Heart left ventricle (tissue), 13 donors: ENCODE measurements around the gene ATAD3B.

Experiments used
- POLR2A ChIP-seq, 2 donors: fragments of 450-650 bp; IDR thresholded peaks; one replicate each; pipeline ENCODE4 v1.6.1; 2017; ENCODE audit warnings: antibody characterized with exemption in 2 of 2, mild to moderate bottlenecking in 2 of 2, moderate library complexity in 2 of 2
- TF ChIP-seq, protein P1 (sequence below), 12 donors: fragments of 200-600 bp; sonication (generic) in 4 of 12; IDR thresholded peaks; one replicate each; pipeline versions ENCODE4 v1.5.0 to v1.8.0; 2018 to 2022; ENCODE audit warnings: antibody characterized with exemption in 12 of 12, mild to moderate bottlenecking in 5 of 12
- donor health status: ischemic (EF 13 %, LVEDD 7.1; RV severe dilation, severe dysfunction).
- donor health status: DM: no; HTN: yes; CAD: no.
- donor health status: DM: no; HTN: no; CAD: no.
- donor health status: ischemic (EF 25% LVEDD 6.9; RV normal size, moderate dysfunction).
- donor health status: ischemic (EF 25% LVEDD 5.7; RV mildly dilated, moderate dysfunction).
- donor health status: ischemic (EF 35%, LVEDD 5.7; RV mildly dilated, moderate dysfunction).
- donor health status: nonischemic (EF 11% LVEDD 7.7; RV severe dilation, severe dysfunction).
- donor health status: DM: yes; HTN: yes; CAD: no.
- donor health status: PGD.
- donor health status: ischemic (EF 29% LVEDD 5.4; RV normal size, mild dysfunction).
- donor health status: nonischemic (EF 23%, LVEDD 6.1; RV moderate dilation, normal function).

DNA sequence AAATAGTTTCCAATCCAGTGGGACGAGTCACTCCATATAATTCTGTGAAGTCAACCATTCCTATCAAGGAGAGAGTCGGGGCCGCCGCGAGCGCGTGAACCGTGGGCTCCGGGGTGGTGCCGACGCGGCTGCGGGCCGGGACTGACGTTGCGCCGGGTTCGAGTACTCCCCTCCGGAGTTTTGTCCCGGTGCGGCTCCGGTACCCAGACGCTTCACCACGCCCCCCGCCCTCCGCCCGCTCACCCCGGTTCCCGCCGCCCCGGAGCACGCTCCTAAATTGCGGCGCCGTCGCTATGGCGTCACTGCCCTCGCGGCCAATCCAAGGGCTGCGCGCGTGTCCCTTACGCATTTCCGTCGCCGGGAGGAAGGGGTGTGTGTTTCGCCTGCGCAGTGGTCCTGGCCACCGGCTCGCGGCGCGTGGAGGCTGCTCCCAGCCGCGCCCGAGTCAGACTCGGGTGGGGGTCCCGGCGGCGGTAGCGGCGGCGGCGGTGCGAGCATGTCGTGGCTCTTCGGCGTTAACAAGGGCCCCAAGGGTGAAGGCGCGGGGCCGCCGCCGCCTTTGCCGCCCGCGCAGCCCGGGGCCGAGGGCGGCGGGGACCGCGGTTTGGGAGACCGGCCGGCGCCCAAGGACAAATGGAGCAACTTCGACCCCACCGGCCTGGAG lies at the start of gene ATAD3B:
- TF ChIP-seq, protein P1, sequence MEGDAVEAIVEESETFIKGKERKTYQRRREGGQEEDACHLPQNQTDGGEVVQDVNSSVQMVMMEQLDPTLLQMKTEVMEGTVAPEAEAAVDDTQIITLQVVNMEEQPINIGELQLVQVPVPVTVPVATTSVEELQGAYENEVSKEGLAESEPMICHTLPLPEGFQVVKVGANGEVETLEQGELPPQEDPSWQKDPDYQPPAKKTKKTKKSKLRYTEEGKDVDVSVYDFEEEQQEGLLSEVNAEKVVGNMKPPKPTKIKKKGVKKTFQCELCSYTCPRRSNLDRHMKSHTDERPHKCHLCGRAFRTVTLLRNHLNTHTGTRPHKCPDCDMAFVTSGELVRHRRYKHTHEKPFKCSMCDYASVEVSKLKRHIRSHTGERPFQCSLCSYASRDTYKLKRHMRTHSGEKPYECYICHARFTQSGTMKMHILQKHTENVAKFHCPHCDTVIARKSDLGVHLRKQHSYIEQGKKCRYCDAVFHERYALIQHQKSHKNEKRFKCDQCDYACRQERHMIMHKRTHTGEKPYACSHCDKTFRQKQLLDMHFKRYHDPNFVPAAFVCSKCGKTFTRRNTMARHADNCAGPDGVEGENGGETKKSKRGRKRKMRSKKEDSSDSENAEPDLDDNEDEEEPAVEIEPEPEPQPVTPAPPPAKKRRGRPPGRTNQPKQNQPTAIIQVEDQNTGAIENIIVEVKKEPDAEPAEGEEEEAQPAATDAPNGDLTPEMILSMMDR (IDR thresholded peaks at IDR 0.05), result no peak
- peak in 1 of 2 donors; percentile 76 for TF ChIP-seq POLR2A (IDR thresholded peaks at IDR 0.05)
